Mucosa of descending colon (tissue), 3 donors: ENCODE data around the gene PDZRN3. TPM values are rescaled to one million over a fixed set of nuclear protein-coding genes. Genes with fewer than 3 reads are reported as not detected.

Experiments
- ATAC-seq: fragments of 200-7000 bp; cut with Tn5 transposase; one replicate; pipeline ENCODE4 v1.9.1; 2020; ENCODE audit warnings: mild to moderate bottlenecking, moderate library complexity
- DNase-seq, 3 donors: peaks; one replicate each; pipeline ENCODE4 v3.0.0-alpha.2; 2020
- H3K36me3 ChIP-seq: fragments of 200-600 bp; one replicate; pipeline ENCODE4 v1.8.0; 2021; ENCODE audit warnings: low read depth, mild to moderate bottlenecking
- H3K4me1 ChIP-seq: fragments of 200-600 bp; one replicate; pipeline ENCODE4 v1.8.0; 2021; ENCODE audit warnings: low read depth, mild to moderate bottlenecking
- H3K4me3 ChIP-seq: fragments of 200-600 bp; one replicate; pipeline ENCODE4 v1.8.0; 2021; ENCODE audit warnings: mild to moderate bottlenecking
- H3K9me3 ChIP-seq: fragments of 200-600 bp; one replicate; pipeline ENCODE4 v1.8.0; 2021; ENCODE audit warnings: mild to moderate bottlenecking
- intact Hi-C, 2 donors: fragments of 100-400 bp; cut with DNase I in 1 of 2; cut with micrococcal nuclease in 1 of 2; formaldehyde crosslinking; loops; one replicate each; pipeline versions ENCODE4 v1.11.0 to v1.11.1; 2022; cut with DNase I, micrococcal nuclease
- total RNA-seq, 3 donors: library from RNA; stranded (reverse); fragmentation: NEBNext Ultra II Directional in 2 of 3; extraction: Animal tissue kit (Norgen Biotek cat#: 25700) in 2 of 3; gene quantifications; one replicate each; pipeline versions ENCODE4 v1.2.1 to v1.2.4, GENCODE V29; 2021 to 2023
- TF ChIP-seq, protein P1 (sequence below): fragments of 200-600 bp; IDR thresholded peaks from one replicate; pipeline ENCODE4 v1.8.0; 2022; ENCODE audit warnings: antibody characterized with exemption, mild to moderate bottlenecking
- donor health status: DM: no; HTN: no; CAD: no; lungs with moderate emphysema.
- donor health status: DM: no; HTN: no; CAD: no.
- donor health status: DM: no; HTN: yes; CAD: no.

The PDZRN3 gene
- total RNA-seq, 3 donors from 2014 or later, result 17.9 to 147 (median 18.5) TPM

GRCh38 chr3:73422571-73422970 is 202.2 kb downstream of the PDZRN3 start:
- no peak overlapping the region for H3K4me3 ChIP-seq
- no peak for ATAC-seq
- TF ChIP-seq, protein P1, sequence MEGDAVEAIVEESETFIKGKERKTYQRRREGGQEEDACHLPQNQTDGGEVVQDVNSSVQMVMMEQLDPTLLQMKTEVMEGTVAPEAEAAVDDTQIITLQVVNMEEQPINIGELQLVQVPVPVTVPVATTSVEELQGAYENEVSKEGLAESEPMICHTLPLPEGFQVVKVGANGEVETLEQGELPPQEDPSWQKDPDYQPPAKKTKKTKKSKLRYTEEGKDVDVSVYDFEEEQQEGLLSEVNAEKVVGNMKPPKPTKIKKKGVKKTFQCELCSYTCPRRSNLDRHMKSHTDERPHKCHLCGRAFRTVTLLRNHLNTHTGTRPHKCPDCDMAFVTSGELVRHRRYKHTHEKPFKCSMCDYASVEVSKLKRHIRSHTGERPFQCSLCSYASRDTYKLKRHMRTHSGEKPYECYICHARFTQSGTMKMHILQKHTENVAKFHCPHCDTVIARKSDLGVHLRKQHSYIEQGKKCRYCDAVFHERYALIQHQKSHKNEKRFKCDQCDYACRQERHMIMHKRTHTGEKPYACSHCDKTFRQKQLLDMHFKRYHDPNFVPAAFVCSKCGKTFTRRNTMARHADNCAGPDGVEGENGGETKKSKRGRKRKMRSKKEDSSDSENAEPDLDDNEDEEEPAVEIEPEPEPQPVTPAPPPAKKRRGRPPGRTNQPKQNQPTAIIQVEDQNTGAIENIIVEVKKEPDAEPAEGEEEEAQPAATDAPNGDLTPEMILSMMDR, result no peak
- no peaks in the 10 kb centered on the region for H3K36me3 ChIP-seq
- DNase-seq, result no peak
- no peaks in the 10 kb centered on the region for H3K4me1 ChIP-seq
- intact Hi-C loops, result no loop called here
- no peaks in the 10 kb centered on the region for H3K9me3 ChIP-seq

GRCh38 chr3:73419942-73420341 is 204.8 kb downstream of the PDZRN3 start:
- Histone ChIP-seq H3K9me3 (no peaks in the 10 kb centered on the region), H3K36me3 (no peaks in the 10 kb centered on the region), H3K4me3 (no peak overlapping the region), H3K4me1 (no peaks in the 10 kb centered on the region)
- DNase-seq (no peak), ATAC-seq (no peak)
- intact Hi-C loops, result no loop called here
- TF ChIP-seq, protein P1, result no peak

DNA sequence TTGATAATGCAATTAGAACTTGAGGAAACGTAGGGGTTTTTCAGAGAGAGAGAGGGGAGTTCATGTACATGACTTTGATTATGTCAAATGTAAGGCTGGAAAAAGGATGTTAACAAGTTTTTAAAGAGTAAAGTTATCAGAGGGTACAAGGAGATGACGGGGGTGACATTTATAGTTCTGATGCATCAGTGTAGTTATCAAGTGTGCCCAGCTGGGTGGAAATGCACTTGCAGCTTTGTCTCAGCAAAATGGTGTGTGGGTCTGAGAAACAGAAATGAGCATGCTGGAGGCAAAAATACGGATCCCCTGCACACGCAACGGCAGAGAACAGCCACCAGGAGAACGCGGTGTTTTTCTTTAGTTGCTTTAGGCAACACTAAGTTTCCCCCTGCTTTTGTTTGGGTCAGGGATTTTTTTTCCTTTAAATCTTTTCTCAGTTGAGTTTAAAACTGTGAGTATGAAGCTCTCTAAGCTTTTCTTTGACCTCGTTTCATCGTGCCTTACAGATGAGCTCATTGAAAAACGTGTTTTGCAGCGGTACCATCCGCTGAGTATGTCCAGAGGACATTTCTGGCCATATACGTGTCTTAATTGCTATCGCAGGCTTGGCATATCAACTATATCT is 205.4 kb downstream of the PDZRN3 start:
- no peak for ATAC-seq
- Histone ChIP-seq H3K9me3 (no peaks in the 10 kb centered on the region), H3K4me3 (no peak overlapping the region), H3K4me1 (no peaks in the 10 kb centered on the region), H3K36me3 (no peaks in the 10 kb centered on the region)
- no peak for DNase-seq
- TF ChIP-seq, protein P1, result no peak
- intact Hi-C loops, result no loop called here

DNA sequence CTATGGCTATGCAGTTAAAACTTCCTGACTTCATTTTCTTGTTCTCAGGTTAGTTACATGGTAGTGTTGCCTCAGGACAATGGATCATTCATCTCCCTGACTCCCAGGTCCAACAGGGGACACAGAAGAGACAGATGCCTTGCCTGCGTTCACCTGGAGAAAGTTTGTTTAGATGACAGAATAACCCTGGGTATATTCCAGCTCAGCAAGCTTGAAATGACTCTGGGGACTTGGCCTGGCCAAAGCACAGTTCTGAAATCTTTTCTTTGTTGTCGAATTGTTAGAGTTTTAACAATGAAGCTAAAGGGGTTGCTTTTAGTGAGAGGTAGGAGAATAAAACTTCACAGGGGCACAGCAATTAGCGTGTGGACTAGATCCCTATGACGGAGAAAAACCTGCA is 206.1 kb downstream of the PDZRN3 start:
- TF ChIP-seq, protein P1, result no peak
- no peak for ATAC-seq
- Histone ChIP-seq H3K4me3 (no peak overlapping the region), H3K36me3 (no peaks in the 10 kb centered on the region), H3K4me1 (no peaks in the 10 kb centered on the region), H3K9me3 (no peaks in the 10 kb centered on the region)
- no peak for DNase-seq
- intact Hi-C loops, result no loop called here

GRCh38 chr3:73415118-73415517 is 209.6 kb downstream of the PDZRN3 start:
- intact Hi-C loops, result no loop called here
- no peak for DNase-seq
- H3K36me3 ChIP-seq, result no peaks in the 10 kb centered on the region
- TF ChIP-seq, protein P1, result no peak
- no peak for ATAC-seq
- H3K9me3 ChIP-seq, result no peaks in the 10 kb centered on the region
- peaks cover 9% of the 10 kb centered on the region for H3K4me1 ChIP-seq
- no peak overlapping the region for H3K4me3 ChIP-seq

DNA sequence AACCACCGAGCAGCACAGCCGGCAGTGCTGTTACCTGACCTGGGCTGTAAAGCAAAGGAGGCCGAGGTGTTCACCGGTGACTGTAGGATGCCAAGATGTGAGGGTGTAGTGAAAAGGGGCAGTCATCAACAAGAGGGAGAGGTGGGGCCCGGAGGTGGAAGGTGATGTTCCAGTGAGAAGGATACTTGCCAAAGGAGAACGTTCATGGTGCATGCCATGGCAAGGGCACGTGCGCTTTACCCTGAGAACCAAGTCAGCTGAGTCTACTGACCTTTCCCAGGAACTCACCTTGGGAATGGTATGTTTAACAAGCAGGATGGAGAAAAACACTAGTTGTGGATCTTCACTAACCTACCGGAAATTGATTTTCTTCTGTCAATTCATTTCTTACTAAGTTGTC is 211.1 kb downstream of the PDZRN3 start:
- H3K4me1 ChIP-seq, result peaks cover 9% of the 10 kb centered on the region

More for the DNA sequence above, 211.1 kb downstream of the PDZRN3 start:
- Histone ChIP-seq H3K4me3 (no peak overlapping the region), H3K9me3 (no peaks in the 10 kb centered on the region), H3K36me3 (no peaks in the 10 kb centered on the region)
- DNase-seq (no peak), ATAC-seq (no peak)
- TF ChIP-seq, protein P1, result no peak
- intact Hi-C loops, result no loop called here
